Lung (tissue), 12 donors: ENCODE results near the gene LLPH. TPM values are rescaled to one million over a fixed set of nuclear protein-coding genes. Genes with fewer than 3 reads are reported as not detected.

ENCODE experiments used
- ATAC-seq: fragments of 200-7000 bp; cut with Tn5 transposase; one replicate; pipeline ENCODE4 v1.9.1; 2020; ENCODE audit warnings: moderate number of reproducible peaks; ENCODE audit not compliant: insufficient read depth, low FRiP score
- DNase-seq, 3 donors: peaks; one replicate each; pipeline ENCODE4 v3.0.0-alpha.2; 2013 to 2017
- H3K27ac ChIP-seq, 2 donors: one replicate each; pipeline ENCODE4 v1.5.1; 2013; ENCODE audit warnings: mild to moderate bottlenecking in 2 of 2, moderate library complexity in 2 of 2, control low read depth in 1 of 2, inconsistent platforms in 1 of 2, low read depth in 1 of 2, low read length in 1 of 2
- H3K27me3 ChIP-seq, 3 donors: one replicate each; pipeline ENCODE4 v1.5.1; 2013; ENCODE audit warnings: low read length in 2 of 3; ENCODE audit not compliant: control insufficient read depth in 3 of 3, insufficient read depth in 3 of 3
- H3K36me3 ChIP-seq, 4 donors: one replicate each; pipeline ENCODE4 v1.5.1; 2013; ENCODE audit warnings: low read length in 4 of 4, mild to moderate bottlenecking in 1 of 4, moderate library complexity in 1 of 4; ENCODE audit not compliant: control insufficient read depth in 4 of 4, insufficient read depth in 4 of 4
- H3K4me1 ChIP-seq, 5 donors: one replicate each; pipeline ENCODE4 v1.5.1; 2013; ENCODE audit warnings: low read length in 5 of 5, mild to moderate bottlenecking in 2 of 5, moderate library complexity in 1 of 5; ENCODE audit not compliant: control insufficient read depth in 5 of 5, insufficient read depth in 5 of 5
- H3K4me3 ChIP-seq: one replicate; pipeline ENCODE4 v1.5.1; 2013; ENCODE audit warnings: mild to moderate bottlenecking, control low read depth, moderate library complexity
- H3K9ac ChIP-seq, 2 donors: one replicate each; pipeline ENCODE4 v1.5.1; 2013; ENCODE audit warnings: low read length in 2 of 2, control low read depth in 1 of 2; ENCODE audit not compliant: insufficient read depth in 1 of 2
- H3K9me3 ChIP-seq, 4 donors: one replicate each; pipeline ENCODE4 v1.5.1; 2013; ENCODE audit warnings: low read length in 3 of 4, mild to moderate bottlenecking in 1 of 4, moderate library complexity in 1 of 4; ENCODE audit not compliant: control insufficient read depth in 4 of 4, insufficient read depth in 3 of 4
- WGBS, 2 donors: extraction: QIAGEN DNeasy Blood & Tissue Kit; methylation state at CpG; one replicate each; pipeline ENCODE4 v1.1.7; 2013; 5-methylcytosine and 5-hydroxymethylcytosine counted together
- polyA plus RNA-seq, 2 donors: library from polyadenylated mRNA; stranded (reverse); fragments of 200-250 nt; gene quantifications; one replicate each; pipeline ENCODE4 v1.2.1, GENCODE V29; 2013
- total RNA-seq, 2 donors: library from RNA; depleted of rRNA in 1 of 2; stranded (reverse); fragments of >200 nt in 1 of 2; gene quantifications; one replicate each; pipeline ENCODE4 v1.2.1, GENCODE V29; 2014 to 2021
- TF ChIP-seq, protein P1 (sequence below): IDR thresholded peaks from 2 replicates; pipeline ENCODE4 v1.5.1; 2012; ENCODE audit warnings: mild to moderate bottlenecking; ENCODE audit errors: control extremely low read depth, extremely low read depth
- donor health status: control.
- donor health status: control.
- donor health status: Bipolar disorder and iron deficiency.
- donor health status: healthy.
- donor health status: DM: yes; HTN: yes; CAD: no.

The LLPH gene
- total and polyA plus RNA-seq, 4 donors = 7.9 to 25.9 (median 16.2) TPM

DNA sequence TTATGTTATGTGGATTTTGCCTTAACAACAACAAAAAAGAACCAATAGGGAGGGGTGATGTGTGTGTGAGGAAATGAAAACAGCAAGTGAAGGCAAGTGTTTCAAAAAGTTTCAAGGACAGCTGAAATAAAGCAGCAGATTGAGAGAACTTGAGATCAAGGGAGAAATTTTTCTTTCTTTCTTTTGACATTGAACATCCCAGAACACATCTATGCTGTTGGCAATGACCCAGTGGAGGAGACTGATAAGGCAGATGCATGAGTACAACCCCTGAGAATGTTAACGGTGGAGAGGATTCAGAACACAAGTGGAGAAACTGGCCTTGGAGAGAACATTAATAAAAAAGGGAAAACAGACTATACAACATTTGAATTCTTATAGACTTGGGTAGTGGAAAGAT lies 2.9 kb downstream of the LLPH start:
- no peak overlapping the region for H3K9ac ChIP-seq
- H3K27me3 ChIP-seq = no peaks in the 10 kb centered on the region
- ATAC-seq (no peak), DNase-seq (no peak)
- TF ChIP-seq, protein P1, sequence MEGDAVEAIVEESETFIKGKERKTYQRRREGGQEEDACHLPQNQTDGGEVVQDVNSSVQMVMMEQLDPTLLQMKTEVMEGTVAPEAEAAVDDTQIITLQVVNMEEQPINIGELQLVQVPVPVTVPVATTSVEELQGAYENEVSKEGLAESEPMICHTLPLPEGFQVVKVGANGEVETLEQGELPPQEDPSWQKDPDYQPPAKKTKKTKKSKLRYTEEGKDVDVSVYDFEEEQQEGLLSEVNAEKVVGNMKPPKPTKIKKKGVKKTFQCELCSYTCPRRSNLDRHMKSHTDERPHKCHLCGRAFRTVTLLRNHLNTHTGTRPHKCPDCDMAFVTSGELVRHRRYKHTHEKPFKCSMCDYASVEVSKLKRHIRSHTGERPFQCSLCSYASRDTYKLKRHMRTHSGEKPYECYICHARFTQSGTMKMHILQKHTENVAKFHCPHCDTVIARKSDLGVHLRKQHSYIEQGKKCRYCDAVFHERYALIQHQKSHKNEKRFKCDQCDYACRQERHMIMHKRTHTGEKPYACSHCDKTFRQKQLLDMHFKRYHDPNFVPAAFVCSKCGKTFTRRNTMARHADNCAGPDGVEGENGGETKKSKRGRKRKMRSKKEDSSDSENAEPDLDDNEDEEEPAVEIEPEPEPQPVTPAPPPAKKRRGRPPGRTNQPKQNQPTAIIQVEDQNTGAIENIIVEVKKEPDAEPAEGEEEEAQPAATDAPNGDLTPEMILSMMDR = no peak
- H3K27ac ChIP-seq = peak overlapping the region in 1 of 2 donors; percentile 41
- H3K9me3 ChIP-seq = no peaks in the 10 kb centered on the region
- 70 to 89% methylated on average over 1 of the region's 1 CpG for WGBS, 2 donors
- peaks cover 8 to 25% (median 14%) of the 10 kb centered on the region in 4 donors for H3K36me3 ChIP-seq
- peaks cover 0 to 14% (median 8%) of the 10 kb centered on the region in 5 donors for H3K4me1 ChIP-seq
- no peak overlapping the region for H3K4me3 ChIP-seq

DNA sequence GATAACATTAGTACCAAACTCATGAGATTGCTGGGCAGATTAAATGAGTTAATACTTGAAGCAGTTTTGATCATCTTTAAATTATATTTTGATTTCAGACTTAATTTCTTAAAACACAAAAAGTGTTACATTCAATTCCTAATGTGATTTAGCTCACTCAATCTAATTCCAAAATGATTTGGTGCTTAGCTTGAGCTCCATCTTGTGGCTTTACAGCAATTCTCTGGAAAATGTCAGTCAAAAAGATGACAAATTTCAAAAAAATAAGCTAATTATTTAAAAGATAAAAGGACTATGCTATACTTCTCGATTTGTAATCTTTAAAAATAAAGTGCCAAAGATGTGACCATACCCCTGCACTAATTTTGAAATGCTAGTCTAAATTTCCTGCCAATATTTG lies 10.1 kb downstream of the LLPH start:
- H3K27me3 ChIP-seq = no peaks in the 10 kb centered on the region
- H3K4me3 ChIP-seq = no peak overlapping the region
- H3K36me3 ChIP-seq = peaks cover 6 to 23% (median 10%) of the 10 kb centered on the region in 4 donors
- no peak for ATAC-seq
- H3K9ac ChIP-seq = no peak overlapping the region
- 78 to 85% methylated on average over 1 of the region's 1 CpG for WGBS, 2 donors
- TF ChIP-seq, protein P1 = no peak
- DNase-seq = no peak
- H3K4me1 ChIP-seq = peaks cover 0 to 8% (median 0%) of the 10 kb centered on the region in 5 donors
- H3K9me3 ChIP-seq = no peaks in the 10 kb centered on the region
- no peak overlapping the region for H3K27ac ChIP-seq

GRCh38 chr12:66119870-66120241 lies 10.7 kb downstream of the LLPH start:
- Histone ChIP-seq H3K4me1 (peaks cover 0 to 8% (median 0%) of the 10 kb centered on the region in 5 donors), H3K4me3 (no peak overlapping the region), H3K27ac (no peak overlapping the region), H3K27me3 (no peaks in the 10 kb centered on the region), H3K9me3 (no peaks in the 10 kb centered on the region), H3K9ac (no peak overlapping the region), H3K36me3 (peaks cover 3 to 18% (median 7%) of the 10 kb centered on the region in 4 donors)
- TF ChIP-seq, protein P1 = no peak
- WGBS, 2 donors = 74 to 77% methylated on average over 1 of the region's 1 CpG
- no peak for DNase-seq
- no peak for ATAC-seq

GRCh38 chr12:66119229-66119869 lies 11.2 kb downstream of the LLPH start:
- Histone ChIP-seq H3K9ac (no peak overlapping the region), H3K27me3 (no peaks in the 10 kb centered on the region), H3K4me3 (no peak overlapping the region), H3K36me3 (peaks cover 0 to 13% (median 4%) of the 10 kb centered on the region in 4 donors), H3K9me3 (no peaks in the 10 kb centered on the region), H3K4me1 (peaks cover 0 to 8% (median 0%) of the 10 kb centered on the region in 5 donors), H3K27ac (no peak overlapping the region)
- TF ChIP-seq, protein P1 = no peak
- DNase-seq (peak in 2 of 3 donors; percentile 53 to 58), ATAC-seq (no peak)
- WGBS, 2 donors = 86 to 92% methylated on average over 2 of the region's 2 CpGs
